Neural progenitor cell (in vitro differentiated cells): ENCODE data around the gene KIRREL3. TPM values are rescaled to one million over a fixed set of nuclear protein-coding genes. Genes with fewer than 3 reads are reported as not detected.
A peak's percentile ranks its signal among the peaks of the same experiment; 100 is the strongest.

Experiments
- DNase-seq: peaks from one replicate; pipeline ENCODE4 v3.0.0-alpha.2; 2016; ENCODE audit warnings: low spot score
- H2AFZ ChIP-seq: fragments of 200-600 bp; sonication (generic); replicated peaks from 2 replicates; pipeline ENCODE4 v1.6.1; 2016; ENCODE audit warnings: antibody characterized with exemption
- H3F3A ChIP-seq: fragments of 200-600 bp; sonication (generic); 2 replicates; pipeline ENCODE4 v1.6.1; 2016; ENCODE audit warnings: antibody characterized with exemption, low read depth
- H3K27ac ChIP-seq: fragments of 200-600 bp; sonication (generic); 2 replicates; pipeline ENCODE4 v1.5.1; 2016; ENCODE audit warnings: mild to moderate bottlenecking
- H3K27me3 ChIP-seq: fragments of 200-600 bp; sonication (generic); 2 replicates; pipeline ENCODE4 v1.6.1; 2016; ENCODE audit warnings: mild to moderate bottlenecking, moderate library complexity
- H3K36me3 ChIP-seq: fragments of 200-600 bp; sonication (generic); 2 replicates; pipeline ENCODE4 v1.5.1; 2016
- H3K4me1 ChIP-seq: fragments of 200-600 bp; sonication (generic); 2 replicates; pipeline ENCODE4 v1.6.1; 2016; ENCODE audit warnings: mixed run types
- H3K4me2 ChIP-seq: fragments of 200-600 bp; sonication (generic); 2 replicates; pipeline ENCODE4 v1.6.1; 2016
- H3K4me3 ChIP-seq: fragments of 200-600 bp; sonication (generic); 2 replicates; pipeline ENCODE4 v1.5.1; 2016
- H3K79me2 ChIP-seq: fragments of 200-600 bp; sonication (generic); 2 replicates; pipeline ENCODE4 v1.6.1; 2016; ENCODE audit warnings: low read depth
- H3K9ac ChIP-seq: fragments of 200-600 bp; sonication (generic); 2 replicates; pipeline ENCODE4 v1.6.1; 2016
- H3K9me3 ChIP-seq: fragments of 200-600 bp; sonication (generic); 2 replicates; pipeline ENCODE4 v1.5.1; 2016; ENCODE audit warnings: low read depth
- H4K20me1 ChIP-seq: fragments of 200-600 bp; sonication (generic); 2 replicates; pipeline ENCODE4 v1.6.1; 2016; ENCODE audit warnings: low read depth
- H3K27ac Mint-ChIP-seq: 3 replicates; pipeline ENCODE4 v1.8.0; 2021; ENCODE audit warnings: mixed read lengths
- H3K27me3 Mint-ChIP-seq: 2 replicates; pipeline ENCODE4 v1.8.0; 2022; ENCODE audit warnings: low read depth, mild to moderate bottlenecking, inconsistent platforms, moderate library complexity, mixed read lengths; ENCODE audit not compliant: insufficient read depth
- H3K36me3 Mint-ChIP-seq: 3 replicates; pipeline ENCODE4 v1.8.0; 2021; ENCODE audit warnings: mixed read lengths
- H3K4me1 Mint-ChIP-seq: 3 replicates; pipeline ENCODE4 v1.8.0; 2021; ENCODE audit warnings: mixed read lengths
- H3K4me3 Mint-ChIP-seq: 3 replicates; pipeline ENCODE4 v1.8.0; 2021; ENCODE audit warnings: mild to moderate bottlenecking, moderate library complexity, mixed read lengths
- H3K9me3 Mint-ChIP-seq: 3 replicates; pipeline ENCODE4 v1.8.0; 2020; ENCODE audit warnings: mixed read lengths
- CTCF ChIP-seq: fragments of 200-600 bp; sonication (generic); IDR thresholded peaks from 2 replicates; pipeline ENCODE4 v1.5.1; 2017; ENCODE audit warnings: antibody characterized with exemption, mild to moderate bottlenecking
- EZH2 ChIP-seq: fragments of 200-600 bp; sonication (generic); IDR thresholded peaks from 2 replicates; pipeline ENCODE4 v1.6.1; 2017; ENCODE audit warnings: antibody characterized with exemption, mild to moderate bottlenecking, moderate library complexity
- EZH2phosphoT487 ChIP-seq: fragments of 200-600 bp; sonication (generic); IDR thresholded peaks from 2 replicates; pipeline ENCODE4 v1.6.1; 2017; ENCODE audit warnings: antibody characterized with exemption
- total RNA-seq: library from RNA; depleted of rRNA; stranded (reverse); fragments of >200 nt; gene quantifications from 2 replicates; pipeline ENCODE4 v1.2.3, GENCODE V29; 2015; ENCODE audit warnings: low replicate concordance

KIRREL3 gene
- total RNA-seq, 1 donor from 2014 or later: 1.1 TPM

- Histone ChIP-seq H3K36me3 (no peaks in the 10 kb centered on the region), H2AFZ (peak overlapping the region; percentile 34), H3K4me1 (peaks cover 20% of the 10 kb centered on the region), H3K79me2 (no peaks in the 10 kb centered on the region), H3K9ac (no peak overlapping the region), H3K4me3 (no peak overlapping the region), H3K4me2 (peak overlapping the region; percentile 24), H3K9me3 (no peaks in the 10 kb centered on the region), H4K20me1 (no peaks in the 10 kb centered on the region), H3K27me3 (no peaks in the 10 kb centered on the region), H3K27ac (no peak overlapping the region), H3F3A (peaks cover 16% of the 10 kb centered on the region)
- no peaks in the 10 kb centered on the region for H3K36me3 Mint-ChIP-seq
- DNase-seq: peak; percentile 27
- peaks cover 21% of the 10 kb centered on the region for H3K4me1 Mint-ChIP-seq
- H3K27me3 Mint-ChIP-seq: peaks cover 7% of the 10 kb centered on the region
- TF ChIP-seq CTCF: no peak
- TF ChIP-seq EZH2: no peak
- TF ChIP-seq EZH2phosphoT487: no peak
- no peak overlapping the region for H3K4me3 Mint-ChIP-seq
- H3K27ac Mint-ChIP-seq: peak overlapping the region; percentile 54
- H3K9me3 Mint-ChIP-seq: no peaks in the 10 kb centered on the region
These were observed 418.5 kb downstream of the KIRREL3 start for GRCh38 chr11:126581871-126582648.

GRCh38 chr11:126578426-126578825, 422.1 kb downstream of the KIRREL3 start:
- DNase-seq: no peak
- no peaks in the 10 kb centered on the region for H3K36me3 Mint-ChIP-seq
- no peak overlapping the region for H3K27ac ChIP-seq
- H3K27ac Mint-ChIP-seq: peak overlapping the region; percentile 50
- no peaks in the 10 kb centered on the region for H3K79me2 ChIP-seq
- no peaks in the 10 kb centered on the region for H3K9me3 Mint-ChIP-seq
- H2AFZ ChIP-seq: no peak overlapping the region
- H3K9me3 ChIP-seq: no peaks in the 10 kb centered on the region
- no peak for TF ChIP-seq CTCF
- no peak overlapping the region for H3K4me3 ChIP-seq
- H4K20me1 ChIP-seq: no peaks in the 10 kb centered on the region
- H3K27me3 Mint-ChIP-seq: peaks cover 9% of the 10 kb centered on the region
- peaks cover 14% of the 10 kb centered on the region for H3K4me1 ChIP-seq
- peaks cover 25% of the 10 kb centered on the region for H3K4me1 Mint-ChIP-seq
- no peaks in the 10 kb centered on the region for H3F3A ChIP-seq
- H3K36me3 ChIP-seq: no peaks in the 10 kb centered on the region
- H3K4me2 ChIP-seq: no peak overlapping the region
- H3K4me3 Mint-ChIP-seq: no peak overlapping the region
- H3K27me3 ChIP-seq: no peaks in the 10 kb centered on the region
- H3K9ac ChIP-seq: no peak overlapping the region

GRCh38 chr11:126578021-126578420, 422.5 kb downstream of the KIRREL3 start:
- Mint-ChIP-seq H3K4me1 (peaks cover 22% of the 10 kb centered on the region), H3K27ac (peak overlapping the region; percentile 50), H3K4me3 (no peak overlapping the region), H3K9me3 (no peaks in the 10 kb centered on the region), H3K36me3 (no peaks in the 10 kb centered on the region), H3K27me3 (peaks cover 9% of the 10 kb centered on the region)
- H3K27me3 ChIP-seq: no peaks in the 10 kb centered on the region
- peaks cover 18% of the 10 kb centered on the region for H3K4me1 ChIP-seq
- H3K27ac ChIP-seq: no peak overlapping the region
- H4K20me1 ChIP-seq: no peaks in the 10 kb centered on the region
- no peaks in the 10 kb centered on the region for H3K9me3 ChIP-seq
- no peaks in the 10 kb centered on the region for H3F3A ChIP-seq
- no peak overlapping the region for H3K9ac ChIP-seq
- no peak for DNase-seq
- no peak overlapping the region for H3K4me3 ChIP-seq
- no peaks in the 10 kb centered on the region for H3K36me3 ChIP-seq
- H2AFZ ChIP-seq: no peak overlapping the region
- no peaks in the 10 kb centered on the region for H3K79me2 ChIP-seq
- no peak for TF ChIP-seq CTCF
- no peak for TF ChIP-seq EZH2
- no peak for TF ChIP-seq EZH2phosphoT487
- no peak overlapping the region for H3K4me2 ChIP-seq
